Astrocyte (in vitro differentiated cells and primary cell): ENCODE data around the gene ZNF862.

Experiments used
- CTCF ChIP-seq: IDR thresholded peaks from 2 replicates; pipeline ENCODE4 v1.5.1; 2011; ENCODE audit warnings: low read depth, mild to moderate bottlenecking, inconsistent platforms, low read length, moderate library complexity; ENCODE audit not compliant: insufficient read depth
- EZH2 ChIP-seq: IDR thresholded peaks from 2 replicates; pipeline ENCODE4 v1.6.1; 2012; ENCODE audit warnings: mild to moderate bottlenecking, low read length, inconsistent platforms; ENCODE audit not compliant: insufficient read depth

GRCh38 chr7:149872419-149873073, 34.4 kb downstream of the ZNF862 start:
- no peak for TF ChIP-seq EZH2
- TF ChIP-seq CTCF = peak; percentile 18
